Smooth muscle cell of the umbilical artery (primary cell): ENCODE data around the gene RNF111. TPM values are rescaled to one million over a fixed set of nuclear protein-coding genes. Genes with fewer than 3 reads are reported as not detected.

Source experiments
- total RNA-seq: library from RNA; depleted of rRNA; stranded (reverse); fragments of >200 nt; gene quantifications from 2 replicates; pipeline ENCODE4 v1.2.3, GENCODE V29; 2014

Gene RNF111
- 22.0 and 29.8 TPM in 2 replicates for total RNA-seq

GRCh38 chr15:58987491-58988005, at the start of gene RNF111:
TSS of gene RNF111 (plus strand) at chr15:58987663. CDS start at chr15:59030823, 43,160 bp downstream.

GRCh38 chr15:59104912-59105732, 117.7 kb downstream of the RNF111 start, which contains the start of gene CCNB2:
TSS of gene CCNB2 (plus strand) at chr15:59105146. CDS start at chr15:59105269, 123 bp downstream.

Other genes with a start within 250 kb of the RNF111 start
- gene ADAM10, start 238.0 kb upstream of the RNF111 start, total RNA-seq: 284 and 315 TPM in 2 replicates
- gene MINDY2, start 216.4 kb upstream of the RNF111 start, total RNA-seq: 36.4 and 45.1 TPM in 2 replicates
- gene SLTM, start 54.0 kb upstream of the RNF111 start, total RNA-seq: 55.8 and 78.1 TPM in 2 replicates
- gene CCNB2, start 117.5 kb downstream of the RNF111 start, total RNA-seq: 4.5 and 18.1 TPM in 2 replicates
- not detected in 2 replicates for gene LDHAL6B, start 219.2 kb downstream of the RNF111 start, total RNA-seq